ENCODE measurements around the gene NOL11. TPM values are rescaled to one million over a fixed set of nuclear protein-coding genes. Genes with fewer than 3 reads are reported as not detected.

The NOL11 gene
- total and polyA plus RNA-seq, 2 of the 4 experiments (the other 2 are of a cell fraction) = 26.2 to 58.3 TPM

GRCh38 chr17:67785122-67785477, 67.4 kb downstream of the NOL11 start:
- H3K4me2 ChIP-seq (ENCODE audit: low read depth, low read length) = no peak overlapping the region
- H4K91ac ChIP-seq (ENCODE audit: insufficient read depth, low read depth, low read length) = no peak overlapping the region
- H2AK5ac ChIP-seq (ENCODE audit: low read depth, low read length) = no peak overlapping the region
- H3K9me1 ChIP-seq (ENCODE audit: insufficient read depth, low read length) = no peaks in the 10 kb centered on the region
- no peak overlapping the region for H2BK5ac ChIP-seq (ENCODE audit: low read depth, low read length, poor library complexity, severe bottlenecking)
- TF ChIP-seq MAZ (IDR thresholded peaks at IDR 0.05; ENCODE audit: borderline replicate concordance, low read depth, low read length) (no peak), MXI1 (IDR thresholded peaks at IDR 0.05; ENCODE audit: borderline replicate concordance, low read depth, low read length) (no peak), USF2 (IDR thresholded peaks at IDR 0.05; ENCODE audit: low read depth, low read length) (no peak), SMC3 (IDR thresholded peaks at IDR 0.05; ENCODE audit: low read depth, low read length) (no peak), CHD1 (IDR thresholded peaks at IDR 0.05; ENCODE audit: low read depth, low read length) (no peak), POLR2A (IDR thresholded peaks at IDR 0.05; ENCODE audit: low read depth, low read length) (no peak), NFE2L2 (IDR thresholded peaks at IDR 0.05; ENCODE audit: low read depth, low read length) (no peak)
- DNase-seq (no peak), ATAC-seq (ENCODE audit: low read depth) (no peak)
- H3K36me3 ChIP-seq (ENCODE audit: control insufficient read depth, insufficient read depth, low read length) = no peaks in the 10 kb centered on the region
- peaks cover 6% of the 10 kb centered on the region; the same call in 1 of the 2 replicates for H3K27me3 ChIP-seq (ENCODE audit: control insufficient read depth, insufficient read depth, low read length)
- ChIA-PET POLR2A (ENCODE audit: unreplicated experiment) (no interaction called here), CTCF (no interaction called here)
- no peak overlapping the region for H3K27ac ChIP-seq (ENCODE audit: insufficient read depth, low read length)
- H2BK15ac ChIP-seq (ENCODE audit: low read depth, low read length) = no peak overlapping the region
- dilution Hi-C loops (cut with HindIII; ENCODE audit: low sequenced_read_pairs, unreplicated experiment) (no loop called here), intact Hi-C loops (cut with micrococcal nuclease) (no loop called here), in situ Hi-C loops (cut with MboI; ENCODE audit: low sequenced_read_pairs) (no loop called here)
- H2BK120ac ChIP-seq (ENCODE audit: low read depth, low read length) = no peak overlapping the region
- H3K14ac ChIP-seq (replicated peaks; ENCODE audit: low read depth, low read length) = no peak overlapping the region
- no TSS peak for BruUV-seq (replicated peaks)
- no peak overlapping the region for H3K9ac ChIP-seq (ENCODE audit: low read depth, low read length)
- H3K79me1 ChIP-seq (ENCODE audit: low read depth in 1 of 2, low read length in 2 of 2) = no peaks in the 10 kb centered on the region
- H3K23ac ChIP-seq (ENCODE audit: low read depth, low read length) = no peak overlapping the region
- H3K18ac ChIP-seq (ENCODE audit: low read depth, low read length) = no peak overlapping the region
- no peak overlapping the region for H3K56ac ChIP-seq (ENCODE audit: extremely low read depth, insufficient read depth, low read length)
- no peaks in the 10 kb centered on the region for H3K4me1 ChIP-seq (ENCODE audit: control insufficient read depth, insufficient read depth, low read length)
- H2AFZ ChIP-seq (replicated peaks; ENCODE audit: low read length, poor library complexity) = no peak overlapping the region
- H2AK9ac ChIP-seq (replicated peaks; ENCODE audit: low read depth, low read length, poor library complexity) = no peak overlapping the region
- H4K5ac ChIP-seq (ENCODE audit: low read depth, low read length) = no peak overlapping the region
- H2BK20ac ChIP-seq (ENCODE audit: low read depth, low read length) = no peak overlapping the region
- no peaks in the 10 kb centered on the region for H4K20me1 ChIP-seq (ENCODE audit: insufficient read depth, low read length)
- no CpG with 5 or more reads among the region's 3 CpGs for WGBS, 2 experiments (ENCODE audit: extremely low coverage in 2 of 2, insufficient read length in 1 of 2)
- H3K4me3 ChIP-seq (ENCODE audit: insufficient read depth, low read depth, low read length) = no peak overlapping the region
- peaks cover 2% of the 10 kb centered on the region; the same call in 1 of the 2 replicates for H3K9me3 ChIP-seq (ENCODE audit: control insufficient read depth, insufficient read depth, low read length)
- H3K4ac ChIP-seq (ENCODE audit: low read depth, low read length) = no peak overlapping the region
- H4K8ac ChIP-seq (ENCODE audit: low read depth in 2 of 2, low read length in 2 of 2) = no peak overlapping the region
